B cell (primary cell): ENCODE measurements around the gene SLC39A3.

ENCODE experiments used
- EZH2 ChIP-seq: IDR thresholded peaks from 2 replicates; pipeline ENCODE4 v1.6.1; 2012; ENCODE audit warnings: borderline replicate concordance, low read depth, mild to moderate bottlenecking, moderate library complexity, low read length; ENCODE audit not compliant: insufficient read depth, poor library complexity, severe bottlenecking
- TF ChIP-seq, protein P1 (sequence below): fragments of 200-600 bp; IDR thresholded peaks from one replicate; pipeline ENCODE4 v1.8.0; 2022; ENCODE audit warnings: antibody characterized with exemption, mild to moderate bottlenecking

DNA sequence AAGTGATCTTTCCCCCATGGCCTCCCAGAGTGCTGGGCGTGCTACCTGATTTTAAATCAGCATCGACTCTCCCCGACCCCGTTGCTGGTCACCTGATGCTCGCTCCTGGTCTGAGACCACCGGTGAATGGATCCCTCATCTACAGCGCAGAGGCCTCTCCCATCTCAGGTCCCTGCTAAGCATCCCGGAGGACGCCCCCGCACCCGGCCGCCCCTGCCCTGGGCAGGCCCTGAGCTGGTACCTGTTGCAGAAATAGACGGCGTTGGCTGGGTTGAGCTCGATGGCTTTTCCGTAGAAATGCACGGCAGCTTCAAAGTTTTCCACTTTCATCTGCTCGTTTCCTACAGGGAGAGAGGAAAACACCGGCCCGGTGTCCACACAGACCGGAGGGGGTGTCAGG, 25.1 kb upstream of the SLC39A3 start:
- TF ChIP-seq, protein P1, sequence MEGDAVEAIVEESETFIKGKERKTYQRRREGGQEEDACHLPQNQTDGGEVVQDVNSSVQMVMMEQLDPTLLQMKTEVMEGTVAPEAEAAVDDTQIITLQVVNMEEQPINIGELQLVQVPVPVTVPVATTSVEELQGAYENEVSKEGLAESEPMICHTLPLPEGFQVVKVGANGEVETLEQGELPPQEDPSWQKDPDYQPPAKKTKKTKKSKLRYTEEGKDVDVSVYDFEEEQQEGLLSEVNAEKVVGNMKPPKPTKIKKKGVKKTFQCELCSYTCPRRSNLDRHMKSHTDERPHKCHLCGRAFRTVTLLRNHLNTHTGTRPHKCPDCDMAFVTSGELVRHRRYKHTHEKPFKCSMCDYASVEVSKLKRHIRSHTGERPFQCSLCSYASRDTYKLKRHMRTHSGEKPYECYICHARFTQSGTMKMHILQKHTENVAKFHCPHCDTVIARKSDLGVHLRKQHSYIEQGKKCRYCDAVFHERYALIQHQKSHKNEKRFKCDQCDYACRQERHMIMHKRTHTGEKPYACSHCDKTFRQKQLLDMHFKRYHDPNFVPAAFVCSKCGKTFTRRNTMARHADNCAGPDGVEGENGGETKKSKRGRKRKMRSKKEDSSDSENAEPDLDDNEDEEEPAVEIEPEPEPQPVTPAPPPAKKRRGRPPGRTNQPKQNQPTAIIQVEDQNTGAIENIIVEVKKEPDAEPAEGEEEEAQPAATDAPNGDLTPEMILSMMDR: no peak
- no peak for TF ChIP-seq EZH2
